GM18858 (cell line): ENCODE measurements around the gene TSPAN2.

Source experiments
- ATAC-seq: cut with Tn5 transposase; IDR thresholded peaks from one replicate; pipeline ENCODE4 v1.9.1; 2021; ENCODE audit not compliant: unreplicated experiment

Gene TSPAN2

DNA sequence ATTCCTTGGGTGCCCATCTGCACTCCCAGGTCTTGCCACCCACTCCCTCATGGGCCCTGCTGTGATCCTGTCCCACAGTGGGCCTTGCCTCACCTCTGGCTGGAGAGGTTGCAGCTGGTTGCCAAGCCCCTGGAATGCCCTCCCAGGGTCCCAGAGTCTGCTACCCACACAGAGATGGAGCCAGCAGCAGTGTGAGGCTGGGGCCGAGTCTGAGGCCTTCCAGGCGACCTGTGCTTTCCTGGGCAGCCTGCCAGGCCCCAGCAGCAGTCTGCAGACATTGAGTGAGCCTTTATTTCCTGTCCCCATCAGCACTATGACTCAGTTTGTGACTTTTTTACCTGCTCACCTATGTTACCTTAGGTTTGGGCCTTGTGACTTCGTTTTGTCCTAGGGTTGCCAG, 25.0 kb upstream of the TSPAN2 start:
- no peak for ATAC-seq

DNA sequence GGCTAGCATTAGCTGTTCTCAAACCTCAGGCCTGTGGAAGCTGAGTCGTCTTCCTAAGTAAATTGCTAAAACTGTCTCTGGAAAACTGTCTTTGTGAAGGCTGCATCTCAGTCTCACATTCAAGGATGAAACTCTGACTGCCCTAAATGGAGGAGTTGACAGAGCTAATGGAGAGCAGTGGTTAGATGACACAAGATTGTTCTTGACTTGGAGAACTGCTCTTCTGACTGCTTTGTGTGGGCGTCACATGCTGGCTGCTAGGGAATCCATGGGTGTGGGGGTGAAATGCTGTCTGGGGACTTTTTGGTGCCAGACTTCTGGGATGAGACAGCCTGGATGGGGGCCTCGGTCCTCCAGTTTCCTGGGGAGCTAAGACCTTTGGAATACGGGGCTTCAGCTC, 24.5 kb upstream of the TSPAN2 start:
- no peak for ATAC-seq

DNA sequence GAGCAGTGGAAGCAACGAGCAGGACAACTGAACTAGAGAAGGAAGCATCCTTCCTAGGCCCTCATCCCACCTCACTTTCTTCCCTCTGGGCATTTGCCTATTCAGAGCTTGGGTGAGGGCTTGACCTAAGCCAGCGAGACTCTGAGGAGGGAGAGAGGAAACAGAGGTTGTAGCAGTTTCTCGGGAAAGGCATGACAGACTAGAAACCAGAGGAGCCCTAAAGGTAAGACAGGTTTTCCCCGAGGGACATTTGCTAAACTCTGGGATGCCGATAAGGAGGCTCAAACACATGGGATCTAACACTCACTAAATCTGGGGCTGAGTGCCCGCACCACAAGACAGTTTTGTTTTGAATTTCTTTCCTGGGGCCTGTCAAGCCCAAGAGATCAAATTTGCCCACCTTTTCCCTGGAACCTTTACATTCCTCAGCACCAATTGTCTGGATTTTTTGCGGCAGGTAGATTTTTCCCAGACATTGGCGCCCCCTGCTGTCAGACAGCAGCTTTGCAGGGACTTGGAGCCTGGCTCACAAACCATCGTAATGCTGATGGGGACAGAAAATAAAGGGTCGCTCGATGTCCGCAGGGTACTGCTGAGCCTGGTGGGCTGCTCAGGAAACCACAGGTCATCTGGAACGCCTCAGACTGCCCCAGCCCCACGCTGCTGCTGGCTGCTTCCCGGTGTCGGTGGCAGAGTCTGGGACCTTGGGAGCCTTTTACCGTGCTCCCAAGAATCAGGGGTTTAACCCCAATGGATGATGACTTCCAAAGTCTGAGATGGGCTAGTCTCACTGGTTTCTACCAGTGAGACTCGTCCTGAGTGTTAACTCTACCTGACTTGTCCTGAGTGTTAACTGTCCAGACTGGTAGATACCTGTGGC, 23.4 kb upstream of the TSPAN2 start:
- no peak for ATAC-seq

- ATAC-seq = no peak
Observed at GRCh38 chr1:115107516-115108260, 18.4 kb upstream of the TSPAN2 start.

GRCh38 chr1:115105831-115106230, 16.5 kb upstream of the TSPAN2 start:
- no peak for ATAC-seq

GRCh38 chr1:115099693-115100050, 10.4 kb upstream of the TSPAN2 start:
- ATAC-seq = no peak

- peak; percentile 86 for ATAC-seq
Observed at GRCh38 chr1:115098979-115099692, 9.8 kb upstream of the TSPAN2 start.

- ATAC-seq = no peak
Observed at GRCh38 chr1:115092175-115092574, 2.9 kb upstream of the TSPAN2 start.

DNA sequence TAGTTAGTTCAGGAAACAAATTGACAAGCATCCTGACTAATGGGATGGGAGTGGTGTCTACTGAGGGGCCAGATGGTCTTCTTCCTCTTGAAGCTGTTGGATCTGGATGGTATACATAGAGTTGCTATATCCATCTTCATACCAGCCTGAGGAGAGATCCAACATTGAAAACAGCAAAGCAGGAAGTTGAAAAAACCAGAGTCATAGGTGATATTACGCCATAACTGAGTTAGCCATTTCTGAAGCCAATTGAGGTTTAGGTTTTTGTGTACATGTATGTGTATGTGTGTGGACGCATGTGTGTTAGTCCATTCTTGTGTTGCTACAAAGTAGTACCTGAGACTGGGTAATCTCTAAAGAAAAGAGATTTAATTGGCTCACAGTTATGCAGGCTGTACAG, 2.3 kb upstream of the TSPAN2 start:
- no peak for ATAC-seq

DNA sequence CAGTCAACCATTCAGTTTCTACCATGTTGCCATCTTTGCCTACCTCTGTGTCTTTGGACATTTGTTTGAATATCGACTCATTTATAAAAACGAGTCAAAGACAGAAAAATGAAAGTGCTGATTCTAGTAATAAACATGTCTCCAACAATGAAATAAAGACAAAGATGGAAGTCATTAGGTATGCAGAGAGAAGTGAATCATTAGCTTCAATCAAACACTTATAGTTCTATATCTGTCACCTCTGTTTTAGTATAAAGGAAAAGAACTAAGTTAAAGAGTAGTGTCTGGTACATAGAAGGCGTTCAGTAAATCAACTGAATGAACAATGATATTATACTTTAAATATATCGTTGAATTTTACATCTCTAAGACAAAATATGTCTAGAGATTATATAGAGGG, 1.7 kb upstream of the TSPAN2 start:
- no peak for ATAC-seq

DNA sequence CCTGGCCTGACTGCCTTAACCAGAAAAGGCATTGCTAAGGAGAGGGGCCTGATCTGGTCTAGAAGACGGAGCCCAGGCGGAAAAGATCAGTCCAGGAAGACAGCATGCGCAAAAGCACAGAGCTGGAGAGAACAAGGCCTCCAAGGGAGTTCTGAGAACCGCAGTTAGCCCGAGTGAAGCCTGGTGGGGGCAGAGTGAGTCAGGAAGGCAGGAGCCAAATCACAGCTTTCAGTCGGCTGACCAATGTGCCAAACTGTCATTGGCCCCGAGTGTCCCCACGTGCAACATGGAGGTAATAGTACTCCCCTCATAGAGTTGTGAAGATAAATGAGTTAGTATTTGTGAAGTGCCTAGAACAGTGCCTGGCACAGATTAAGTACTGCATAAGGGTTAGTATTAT, 1.2 kb upstream of the TSPAN2 start:
- ATAC-seq = no peak

GRCh38 chr1:115090186-115090490, 835 bp upstream of the TSPAN2 start:
- ATAC-seq = no peak

- no peak for ATAC-seq
Observed at GRCh38 chr1:115088871-115089419, 358 bp downstream of the TSPAN2 start.

DNA sequence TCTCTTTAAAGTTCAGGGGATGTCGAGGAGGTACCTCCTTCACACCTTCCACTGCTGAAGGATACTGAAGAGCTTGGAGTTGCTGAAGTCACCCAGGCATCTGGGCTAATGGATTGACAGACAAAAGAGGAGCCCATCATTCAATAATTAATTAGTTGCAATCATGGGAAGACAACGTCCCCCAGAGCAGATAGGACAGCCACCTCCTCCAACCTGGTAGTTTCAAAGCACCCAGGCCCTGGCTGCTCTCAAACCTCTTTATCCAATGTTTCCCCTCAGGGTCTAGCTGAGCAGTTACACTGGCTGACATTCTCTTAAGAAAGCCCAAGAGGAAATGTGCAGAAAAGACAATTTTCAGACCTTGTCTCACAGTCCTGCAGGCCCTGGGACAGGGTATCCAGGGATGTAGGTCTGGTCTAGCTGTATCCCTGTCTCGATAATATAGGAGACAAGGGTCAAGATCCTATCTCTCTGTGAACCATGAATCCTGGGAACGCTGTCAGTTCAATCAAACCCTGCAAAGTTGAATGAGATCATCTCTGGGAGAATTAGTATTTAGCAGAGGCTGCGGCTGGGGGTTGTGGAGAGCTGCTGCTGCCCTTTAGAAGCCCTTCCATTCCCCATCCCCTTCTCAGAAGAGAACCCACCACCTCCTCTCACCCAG, 1.1 kb downstream of the TSPAN2 start:
- ATAC-seq = no peak

DNA sequence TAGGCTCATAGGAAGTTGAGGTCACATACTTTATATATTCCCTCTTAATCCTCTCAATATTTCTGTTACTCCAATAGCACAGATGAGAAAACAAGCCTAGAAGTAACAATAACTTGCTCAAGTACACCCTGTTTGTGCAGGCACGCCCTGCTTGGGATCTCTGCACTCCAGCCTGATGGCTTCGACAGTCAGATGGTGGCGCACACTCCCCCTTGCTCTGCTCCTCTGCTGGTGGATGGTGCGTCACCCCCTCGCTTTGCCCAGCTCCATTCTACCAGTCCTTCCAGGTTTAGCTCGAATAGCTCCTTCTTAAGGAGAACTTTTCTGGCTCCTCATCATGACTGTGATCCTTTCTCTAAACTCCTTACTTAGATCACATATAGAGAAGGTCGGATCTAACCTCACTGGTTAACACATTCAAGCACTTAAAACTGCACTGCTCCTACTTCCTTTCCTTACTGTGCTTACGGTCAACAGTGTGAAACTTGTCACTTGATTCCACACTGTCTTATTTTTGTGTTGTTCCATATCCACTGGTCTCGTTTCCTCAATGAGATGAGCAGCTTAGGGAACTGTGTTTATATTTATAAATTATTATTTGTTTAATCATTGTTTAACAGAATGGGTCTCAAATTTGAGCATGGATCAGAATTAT, 3.0 kb downstream of the TSPAN2 start:
- ATAC-seq = no peak

- ATAC-seq = no peak
Observed at GRCh38 chr1:115084902-115085511, 4.3 kb downstream of the TSPAN2 start.

DNA sequence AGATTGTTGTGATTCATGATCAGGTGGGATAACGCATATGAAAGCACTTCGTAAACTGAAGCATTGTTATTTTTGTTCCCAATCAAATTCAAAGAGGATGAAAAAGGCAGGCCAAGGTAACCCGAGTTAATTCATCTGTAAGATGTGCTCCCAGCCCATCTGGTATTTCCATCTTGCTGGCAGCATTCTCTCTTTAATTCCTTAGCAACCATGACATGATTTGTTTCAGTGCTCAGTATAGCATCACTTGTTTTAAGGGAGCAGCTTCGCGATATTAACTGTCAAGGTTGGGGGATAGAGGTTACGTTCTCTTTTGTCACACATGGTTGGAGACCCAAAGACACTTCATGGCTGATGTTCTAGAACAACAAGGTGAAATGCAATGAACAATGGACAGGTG, 6.4 kb downstream of the TSPAN2 start:
- no peak for ATAC-seq

GRCh38 chr1:115078708-115079107, 10.6 kb downstream of the TSPAN2 start:
- no peak for ATAC-seq

DNA sequence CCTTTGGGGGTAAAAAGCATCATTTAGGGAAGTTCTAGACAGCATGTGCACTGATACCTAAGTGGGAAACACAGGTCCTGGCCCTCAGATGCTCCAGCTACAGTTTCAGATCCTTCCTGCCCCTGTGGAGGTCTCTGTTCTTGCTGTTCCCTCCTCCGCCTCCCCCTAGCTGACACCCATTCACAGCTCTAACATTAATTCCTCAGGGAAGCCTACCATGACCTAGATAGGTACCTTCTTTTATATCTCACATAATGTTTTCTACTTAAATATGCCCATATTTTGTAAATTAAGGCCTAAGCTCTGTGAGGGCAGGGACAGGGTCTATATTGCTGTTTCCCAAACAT, 11.3 kb downstream of the TSPAN2 start:
- no peak for ATAC-seq

DNA sequence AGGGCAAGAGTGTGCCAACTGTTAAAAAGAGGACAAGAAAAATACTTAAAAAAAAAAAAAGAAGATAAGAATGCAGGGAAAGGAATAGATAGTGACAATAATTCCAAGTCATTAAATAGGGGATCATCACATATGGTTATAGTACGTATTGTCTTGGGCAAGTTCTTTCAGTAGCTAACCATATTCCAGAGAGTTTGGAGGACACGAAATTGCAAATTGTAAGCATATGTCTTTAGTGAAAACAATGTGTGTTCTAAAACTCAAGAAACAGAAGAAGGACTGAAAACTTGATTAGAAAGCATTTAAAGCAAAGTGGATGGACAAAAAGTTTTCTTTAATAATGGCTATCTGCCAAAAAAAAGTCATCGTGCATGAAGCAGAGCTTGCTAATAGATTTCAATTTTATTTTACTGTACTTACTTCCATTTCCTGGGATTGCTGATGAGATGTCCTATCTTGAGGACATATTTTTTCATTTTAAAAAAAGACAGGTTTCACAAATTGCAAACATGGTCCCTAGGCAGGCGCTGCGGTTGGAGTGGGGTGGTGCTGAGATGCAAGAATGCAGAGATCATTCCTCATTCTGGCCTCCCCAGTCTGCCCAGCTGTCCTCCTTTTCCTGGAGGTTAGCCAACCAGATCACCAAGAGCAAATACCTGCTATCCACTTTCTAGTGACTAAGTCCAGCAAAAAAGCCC, 11.9 kb downstream of the TSPAN2 start:
- no peak for ATAC-seq
